DMS53 (cell line): ENCODE data around the gene HOXD8.

ENCODE experiments used
- DNase-seq: peaks from one replicate; lab custom pipeline; 2025; lab: John Stamatoyannopoulos, UW

Gene HOXD8

DNA sequence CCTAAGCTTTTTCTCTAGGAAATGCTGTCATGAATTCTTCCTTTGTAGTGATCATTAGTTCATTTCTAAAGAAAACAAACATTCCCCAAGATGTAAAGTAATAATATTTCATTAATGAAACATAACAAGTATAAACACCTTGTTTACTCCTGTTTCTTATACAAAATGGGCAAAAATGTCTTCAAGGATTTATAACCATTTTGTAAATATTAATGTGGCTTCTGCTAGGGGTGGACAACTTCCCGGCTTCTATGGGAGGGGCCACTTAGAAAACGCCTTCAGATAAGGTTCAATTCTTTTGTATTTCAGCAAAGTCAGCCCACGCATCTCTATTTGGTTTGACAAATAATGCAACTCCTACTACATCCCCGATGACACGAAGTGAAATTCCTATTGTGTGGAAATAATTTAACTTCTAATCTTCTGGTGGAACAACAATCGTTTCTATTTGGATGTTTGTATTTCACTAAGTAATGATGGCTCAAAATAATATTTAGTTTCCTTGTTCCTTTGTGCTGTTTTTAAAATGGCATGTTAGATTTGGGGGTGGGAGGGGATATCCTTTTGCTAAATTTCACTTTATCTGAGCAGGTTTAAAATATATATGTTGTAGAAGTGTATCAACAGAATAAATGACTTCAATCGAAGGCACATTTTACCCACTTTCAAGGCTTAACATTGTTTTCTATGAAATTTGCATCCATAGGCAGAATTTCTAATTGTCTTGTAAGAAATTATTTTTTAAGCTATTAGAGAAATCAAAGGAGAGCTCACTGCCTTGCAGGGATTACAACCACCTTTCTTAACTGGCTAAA is 44.3 kb downstream of the HOXD8 start:
- DNase-seq: no peak

DNA sequence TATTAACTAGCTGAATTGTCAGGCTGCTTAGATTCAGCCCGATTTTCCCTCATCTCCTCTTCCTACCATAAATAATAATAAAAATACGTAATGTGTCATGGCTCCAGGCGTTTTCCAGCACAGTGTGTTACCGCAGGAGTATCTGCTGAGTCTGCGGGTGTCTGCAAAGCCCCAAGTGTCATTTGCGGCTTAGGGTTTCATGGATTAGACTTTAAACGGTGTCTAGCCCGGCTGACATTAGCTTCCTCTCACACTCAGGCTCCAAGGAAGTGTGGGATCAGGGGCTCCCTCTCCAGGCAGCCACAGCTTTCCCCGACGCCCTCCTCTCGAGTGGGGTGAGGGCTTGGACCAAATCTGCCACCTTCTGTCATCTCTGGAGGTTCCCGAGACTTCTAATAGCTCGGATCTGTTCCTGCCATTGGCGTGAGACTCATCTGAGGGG is 44.9 kb downstream of the HOXD8 start:
- peak; percentile 58 for DNase-seq

DNA sequence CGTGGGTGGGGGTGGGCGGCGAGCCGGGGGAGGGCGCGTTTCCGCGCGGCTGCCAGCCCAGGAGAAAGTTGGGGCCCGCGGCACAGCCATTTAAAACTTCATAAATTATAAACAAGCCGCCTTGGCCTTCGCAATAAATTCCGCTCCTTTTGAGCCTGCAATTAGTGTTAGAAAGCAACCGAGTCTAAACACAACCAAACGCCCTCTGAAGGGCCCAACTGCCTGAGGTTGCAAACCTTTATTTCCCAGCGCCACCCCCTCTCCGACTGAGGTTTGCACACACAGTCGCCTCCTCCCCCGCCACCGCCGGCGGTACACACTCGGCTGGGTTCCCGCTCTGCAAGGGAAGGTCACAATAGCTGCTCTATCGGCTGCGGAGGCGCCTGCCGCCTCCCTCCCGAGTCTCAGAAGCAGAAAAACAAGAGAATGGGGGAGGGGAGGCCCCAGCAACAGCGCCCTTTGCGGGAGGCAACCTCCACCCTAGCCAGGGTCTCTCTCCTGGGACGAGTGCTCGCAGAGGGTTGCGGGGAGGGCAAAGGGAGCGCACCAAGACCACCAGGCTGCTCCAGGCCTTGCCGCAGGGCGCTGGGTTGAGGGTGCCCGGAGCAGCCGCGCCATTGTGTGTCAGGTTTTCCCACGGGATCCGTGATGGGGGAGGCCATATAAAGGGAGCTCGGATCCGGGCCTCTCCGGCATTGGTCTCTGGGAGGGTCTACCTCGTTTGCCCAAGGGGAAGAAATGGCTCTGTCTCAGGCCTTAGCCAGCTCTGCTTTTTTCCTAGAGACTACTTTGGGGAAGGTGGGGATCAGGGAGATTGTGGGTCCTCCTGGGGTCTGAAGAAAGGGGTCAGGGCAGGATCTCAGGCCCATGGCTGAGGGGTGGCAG is 45.6 kb downstream of the HOXD8 start:
- no peak for DNase-seq

DNA sequence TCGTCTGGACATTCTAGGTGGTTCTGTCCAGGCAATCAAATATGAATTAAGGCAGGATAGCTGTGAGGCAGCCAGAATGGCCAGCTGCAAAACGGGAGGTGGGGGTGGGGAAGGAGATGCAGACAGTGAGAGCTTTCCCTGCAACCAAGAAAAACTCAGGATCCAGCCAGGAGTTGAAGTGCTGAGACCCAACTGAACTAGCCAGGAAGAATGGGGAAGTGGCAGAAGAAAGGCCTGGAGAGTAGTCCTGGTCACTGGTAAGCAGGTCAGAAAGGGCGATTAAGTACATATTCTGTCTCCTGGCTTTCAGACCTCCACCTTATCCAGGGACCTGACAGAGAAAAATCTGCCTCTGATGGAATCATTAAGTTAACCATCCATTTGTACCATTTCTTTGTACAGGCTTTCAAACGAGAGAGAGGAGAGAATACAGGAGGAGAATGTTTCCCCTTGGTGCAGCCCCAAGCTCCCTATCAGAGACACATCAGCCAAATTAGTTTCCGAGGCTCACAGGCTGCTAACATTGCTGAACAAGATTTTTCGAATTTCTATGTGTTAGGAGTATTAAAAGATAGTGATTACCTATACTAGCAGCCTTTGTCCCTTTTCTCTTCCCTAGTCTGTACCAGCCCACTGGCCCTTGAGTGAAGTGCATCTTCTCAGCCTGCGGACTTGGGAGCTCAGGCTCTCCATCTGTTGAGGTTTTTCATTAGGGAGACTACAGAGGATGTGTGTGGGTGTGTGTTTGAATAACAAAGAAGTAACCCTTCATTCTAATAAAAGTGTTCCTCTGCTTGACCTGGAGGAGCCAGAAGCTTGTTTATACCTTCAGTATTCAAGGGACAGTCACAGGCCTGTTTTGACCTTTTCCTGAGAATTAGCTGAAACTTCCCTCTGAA is 46.5 kb downstream of the HOXD8 start:
- no peak for DNase-seq

DNA sequence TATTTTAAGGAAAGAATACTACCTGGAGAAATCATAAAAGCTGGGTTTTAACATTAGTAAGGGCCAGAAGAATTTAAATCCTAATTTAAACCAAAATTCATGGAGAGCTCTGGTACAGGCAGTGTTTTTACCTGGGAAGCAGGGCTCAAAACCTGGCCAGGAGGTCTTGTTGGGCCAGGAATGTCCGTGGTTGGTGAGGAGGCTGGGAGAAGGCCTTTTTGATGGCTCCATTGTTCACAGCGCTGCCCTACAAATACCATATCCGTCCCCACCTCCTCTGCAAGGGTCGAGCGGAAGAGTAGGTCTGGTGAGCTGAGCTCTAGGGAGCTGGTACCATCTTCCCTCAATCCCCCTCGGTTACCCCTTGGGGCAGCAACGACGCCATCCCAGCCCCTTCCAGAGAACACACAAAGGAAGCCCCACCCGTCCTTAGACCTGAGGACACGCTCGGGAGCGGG is 48.1 kb downstream of the HOXD8 start:
- no peak for DNase-seq

DNA sequence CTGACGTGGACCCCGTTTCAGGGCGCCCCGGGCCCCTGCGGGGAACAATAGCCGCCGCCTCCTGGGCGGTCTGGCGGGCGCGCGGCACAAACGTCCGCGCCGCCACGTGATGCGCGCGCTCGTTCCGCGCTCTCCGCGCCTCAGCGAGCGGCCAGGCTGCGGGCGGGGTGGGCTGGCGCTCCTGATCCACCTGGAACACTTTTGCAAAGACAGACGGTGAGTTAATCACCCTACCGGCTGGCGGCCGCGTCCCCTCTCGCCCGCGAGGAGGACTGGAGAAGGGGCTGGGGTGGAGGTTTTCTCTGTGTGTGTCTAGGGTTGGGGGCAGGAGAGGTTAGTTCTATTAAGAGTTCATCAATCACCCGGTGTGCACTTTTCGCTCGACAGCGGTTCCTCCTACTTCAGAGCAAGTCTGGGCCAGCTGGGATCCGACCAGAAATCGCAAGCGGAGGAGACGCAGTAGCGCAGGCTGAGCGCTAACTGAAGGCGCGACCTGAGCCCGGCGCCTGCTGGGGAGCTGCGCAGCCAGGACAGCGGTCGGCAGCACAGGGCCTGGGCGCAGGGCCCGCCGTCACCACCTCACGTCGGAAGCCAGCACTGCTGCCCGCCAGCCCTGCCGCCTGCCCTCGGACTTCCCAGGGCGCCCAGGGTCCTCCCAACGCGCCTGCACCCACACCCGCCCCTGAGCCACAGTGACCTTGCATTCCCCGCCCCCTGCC is 48.7 kb downstream of the HOXD8 start:
- DNase-seq: no peak

DNA sequence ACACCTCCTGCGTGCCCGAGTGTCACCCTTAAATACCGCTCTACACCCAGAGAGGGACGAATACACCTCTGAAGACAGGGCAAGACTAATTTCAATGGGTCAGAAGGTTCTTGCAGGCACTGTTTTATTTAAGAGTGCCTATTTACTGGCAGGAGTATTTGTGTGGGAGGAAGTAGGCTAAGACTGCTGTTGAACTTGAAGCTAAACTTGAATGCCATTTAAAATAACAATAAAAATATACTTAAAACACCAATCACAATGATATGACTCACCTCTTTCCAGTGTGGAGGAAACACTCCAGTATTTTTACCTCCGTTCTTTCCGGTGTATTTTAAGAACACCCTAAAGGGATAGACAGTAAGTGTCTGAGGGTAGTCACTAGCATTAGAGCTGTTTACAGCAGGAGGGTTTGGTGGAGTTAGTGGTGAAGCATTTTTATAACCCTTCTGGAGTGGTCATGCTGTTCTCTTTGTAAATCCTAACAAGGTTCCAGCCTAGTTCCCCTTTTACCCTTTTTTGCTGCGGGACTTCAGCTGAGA is 49.3 kb downstream of the HOXD8 start:
- DNase-seq: no peak

DNA sequence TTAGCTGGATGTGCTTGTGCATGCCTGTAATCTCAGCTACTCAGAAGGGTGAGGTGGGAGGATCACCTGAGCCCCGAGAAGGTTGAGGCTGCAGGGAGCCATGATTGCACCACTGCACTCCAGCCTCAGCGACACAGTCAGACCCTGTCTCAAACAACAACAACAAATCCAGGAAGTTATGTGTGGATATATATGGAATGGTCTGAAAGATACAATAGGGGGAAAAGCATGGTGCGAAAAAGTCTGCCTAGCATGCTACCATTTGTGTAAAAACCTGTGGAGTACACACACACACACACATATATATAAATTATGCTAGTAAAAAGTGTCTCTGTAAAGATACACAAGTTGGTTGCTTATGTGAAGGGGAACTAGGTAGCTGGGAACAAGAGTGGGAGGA is 52.0 kb downstream of the HOXD8 start:
- no peak for DNase-seq
